Measurements from ENCODE around the gene GLRX3.

GLRX3 gene

GRCh38 chr10:130137659-130138478 lies 1.7 kb downstream of the GLRX3 start:
- no peak for DNase-seq (ENCODE audit: low spot score)

- no peak for DNase-seq (ENCODE audit: low spot score)
Observed at GRCh38 chr10:130138479-130138866, 2.3 kb downstream of the GLRX3 start.

- no peak for DNase-seq (ENCODE audit: low spot score)
Observed at GRCh38 chr10:130140425-130140824, 4.2 kb downstream of the GLRX3 start.

GRCh38 chr10:130141038-130141437 lies 4.8 kb downstream of the GLRX3 start:
- no peak for DNase-seq (ENCODE audit: low spot score)

GRCh38 chr10:130141460-130141859 lies 5.3 kb downstream of the GLRX3 start:
- no peak for DNase-seq (ENCODE audit: low spot score)

GRCh38 chr10:130141878-130142277 lies 5.7 kb downstream of the GLRX3 start:
- no peak for DNase-seq (ENCODE audit: low spot score)

GRCh38 chr10:130146042-130146441 lies 9.9 kb downstream of the GLRX3 start:
- no peak for DNase-seq (ENCODE audit: low spot score)

GRCh38 chr10:130159192-130159794 lies 23.1 kb downstream of the GLRX3 start:
- no peak for DNase-seq (ENCODE audit: low spot score)

GRCh38 chr10:130160775-130161174 lies 24.6 kb downstream of the GLRX3 start:
- no peak for DNase-seq (ENCODE audit: low spot score)

GRCh38 chr10:130161331-130161730 lies 25.1 kb downstream of the GLRX3 start:
- no peak for DNase-seq (ENCODE audit: low spot score)

GRCh38 chr10:130167193-130167592 lies 31.0 kb downstream of the GLRX3 start:
- DNase-seq (ENCODE audit: low spot score): no peak

GRCh38 chr10:130167707-130168106 lies 31.5 kb downstream of the GLRX3 start:
- DNase-seq (ENCODE audit: low spot score): no peak

GRCh38 chr10:130169136-130169859 lies 33.1 kb downstream of the GLRX3 start:
- no peak for DNase-seq (ENCODE audit: low spot score)

- DNase-seq (ENCODE audit: low spot score): no peak
Observed at GRCh38 chr10:130171196-130171595, 35.0 kb downstream of the GLRX3 start.

GRCh38 chr10:130174328-130174727 lies 38.1 kb downstream of the GLRX3 start:
- no peak for DNase-seq (ENCODE audit: low spot score)

GRCh38 chr10:130175074-130175473 lies 38.9 kb downstream of the GLRX3 start:
- no peak for DNase-seq (ENCODE audit: low spot score)

GRCh38 chr10:130177250-130177649 lies 41.1 kb downstream of the GLRX3 start:
- no peak for DNase-seq (ENCODE audit: low spot score)

GRCh38 chr10:130179640-130180039 lies 43.4 kb downstream of the GLRX3 start:
- peak; percentile 44 for DNase-seq (ENCODE audit: low spot score)

- no peak for DNase-seq (ENCODE audit: low spot score)
Observed at GRCh38 chr10:130180416-130180815, 44.2 kb downstream of the GLRX3 start.

- DNase-seq (ENCODE audit: low spot score): no peak
Observed at GRCh38 chr10:130181858-130182257, 45.7 kb downstream of the GLRX3 start.

- no peak for DNase-seq (ENCODE audit: low spot score)
Observed at GRCh38 chr10:130185591-130185990, 49.4 kb downstream of the GLRX3 start.

- DNase-seq (ENCODE audit: low spot score): no peak
Observed at GRCh38 chr10:130188195-130189175, 52.3 kb downstream of the GLRX3 start.

Measured in D341Med (cell line).